C4-2B (cell line): ENCODE measurements around the gene HMGXB3.

Experiments used
- CTCF ChIP-seq: fragments of 450-650 bp; conservative IDR thresholded peaks from 2 replicates; pipeline ENCODE4 v1.5.1; 2017; ENCODE audit warnings: mild to moderate bottlenecking
- ZFX ChIP-seq: fragments of 450-650 bp; IDR thresholded peaks from 2 replicates; pipeline ENCODE4 v1.6.1; 2017

GRCh38 chr5:150085950-150086715 lies 85.6 kb downstream of the HMGXB3 start, which contains the start of gene CSF1R:
- TF ChIP-seq CTCF (no peak), ZFX (no peak)
